GM12872 (cell line): Measurements from ENCODE around the gene BDNF.

Experiments
- CTCF ChIP-seq: IDR thresholded peaks from 3 replicates; pipeline ENCODE4 v1.5.1; 2011; ENCODE audit warnings: low read depth, mild to moderate bottlenecking, low read length, moderate library complexity; ENCODE audit not compliant: insufficient read depth

BDNF gene

GRCh38 chr11:27678242-27678641 lies 22.0 kb downstream of the BDNF start:
- TF ChIP-seq CTCF = no peak

- no peak for TF ChIP-seq CTCF
Observed at GRCh38 chr11:27677108-27677507, 23.1 kb downstream of the BDNF start.

GRCh38 chr11:27673979-27674663 lies 26.1 kb downstream of the BDNF start:
- TF ChIP-seq CTCF = no peak

- no peak for TF ChIP-seq CTCF
Observed at GRCh38 chr11:27672836-27673464, 27.3 kb downstream of the BDNF start.

GRCh38 chr11:27663326-27663725 lies 36.9 kb downstream of the BDNF start:
- TF ChIP-seq CTCF = no peak

- no peak for TF ChIP-seq CTCF
Observed at GRCh38 chr11:27660171-27660570, 40.1 kb downstream of the BDNF start.

GRCh38 chr11:27658535-27659236 lies 41.6 kb downstream of the BDNF start:
- no peak for TF ChIP-seq CTCF
